ENCODE results near the gene MSL2.
"Not testable (repeated sequence)": the region's sequence is repeated elsewhere in the genome, so short reads cannot be mapped to it uniquely, and the experiment has no call there.

MSL2 gene

GRCh38 chr3:136122006-136122405 lies 74.1 kb downstream of the MSL2 start:
- peaks cover 3% of the 10 kb centered on the region for H3K9me3 ChIP-seq (ENCODE audit: control insufficient read depth, low read length)
- WGBS, 2 experiments: 91 to 92% methylated on average over 3 of the region's 4 CpGs

GRCh38 chr3:136120373-136121348 lies 75.5 kb downstream of the MSL2 start:
- H3K27ac ChIP-seq (ENCODE audit: insufficient read depth, low read depth, low read length, poor library complexity, severe bottlenecking): no peak overlapping the region
- H3K4me1 ChIP-seq (ENCODE audit: control insufficient read depth, insufficient read depth, low read length): no peaks in the 10 kb centered on the region
- WGBS, 2 experiments: 92 to 94% methylated on average over 8 of the region's 8 CpGs
- no peak overlapping the region for H3K4me3 ChIP-seq (ENCODE audit: insufficient read depth, low read depth, low read length)
- no peaks in the 10 kb centered on the region for H3K27me3 ChIP-seq (ENCODE audit: control insufficient read depth, insufficient read depth, low read length, poor library complexity, severe bottlenecking)
- no peaks in the 10 kb centered on the region for H3K9me3 ChIP-seq (ENCODE audit: control insufficient read depth, low read length)
- no peaks in the 10 kb centered on the region for H3K36me3 ChIP-seq (ENCODE audit: control insufficient read depth, insufficient read depth, low read length)

More at GRCh38 chr3:136122006-136122405, 74.1 kb downstream of the MSL2 start:
- Histone ChIP-seq H3K27me3 (ENCODE audit: control insufficient read depth, insufficient read depth, low read length, poor library complexity, severe bottlenecking) (no peaks in the 10 kb centered on the region), H3K4me3 (ENCODE audit: insufficient read depth, low read depth, low read length) (no peak overlapping the region), H3K36me3 (ENCODE audit: control insufficient read depth, insufficient read depth, low read length) (peaks cover 5% of the 10 kb centered on the region), H3K4me1 (ENCODE audit: control insufficient read depth, insufficient read depth, low read length) (no peaks in the 10 kb centered on the region), H3K27ac (ENCODE audit: insufficient read depth, low read depth, low read length, poor library complexity, severe bottlenecking) (no peak overlapping the region)

- not testable (repeated sequence) for H3K27ac ChIP-seq (ENCODE audit: insufficient read depth, low read depth, low read length, poor library complexity, severe bottlenecking); H3K27me3 ChIP-seq (ENCODE audit: control insufficient read depth, insufficient read depth, low read length, poor library complexity, severe bottlenecking); H3K4me3 ChIP-seq (ENCODE audit: insufficient read depth, low read depth, low read length); H3K4me1 ChIP-seq (ENCODE audit: control insufficient read depth, insufficient read depth, low read length); H3K36me3 ChIP-seq (ENCODE audit: control insufficient read depth, insufficient read depth, low read length); H3K9me3 ChIP-seq (ENCODE audit: control insufficient read depth, low read length)
- 90 to 98% methylated on average over 5 of the region's 5 CpGs for WGBS, 2 experiments
These were observed 76.4 kb downstream of the MSL2 start for GRCh38 chr3:136119783-136120182.

GRCh38 chr3:136119332-136119731 lies 76.8 kb downstream of the MSL2 start:
- not testable (repeated sequence) for H3K27ac ChIP-seq (ENCODE audit: insufficient read depth, low read depth, low read length, poor library complexity, severe bottlenecking); H3K4me3 ChIP-seq (ENCODE audit: insufficient read depth, low read depth, low read length); H3K9me3 ChIP-seq (ENCODE audit: control insufficient read depth, low read length); H3K4me1 ChIP-seq (ENCODE audit: control insufficient read depth, insufficient read depth, low read length); H3K36me3 ChIP-seq (ENCODE audit: control insufficient read depth, insufficient read depth, low read length); H3K27me3 ChIP-seq (ENCODE audit: control insufficient read depth, insufficient read depth, low read length, poor library complexity, severe bottlenecking)
- 82 to 90% methylated on average over 1 of the region's 1 CpG for WGBS, 2 experiments

GRCh38 chr3:136114421-136114820 lies 81.7 kb downstream of the MSL2 start:
- H3K9me3 ChIP-seq (ENCODE audit: control insufficient read depth, low read length): no peaks in the 10 kb centered on the region
- no peak overlapping the region for H3K27ac ChIP-seq (ENCODE audit: insufficient read depth, low read depth, low read length, poor library complexity, severe bottlenecking)
- WGBS, 2 experiments: 90 to 99% methylated on average over 2 of the region's 2 CpGs
- H3K36me3 ChIP-seq (ENCODE audit: control insufficient read depth, insufficient read depth, low read length): peaks cover 6% of the 10 kb centered on the region
- no peaks in the 10 kb centered on the region for H3K4me1 ChIP-seq (ENCODE audit: control insufficient read depth, insufficient read depth, low read length)
- no peaks in the 10 kb centered on the region for H3K27me3 ChIP-seq (ENCODE audit: control insufficient read depth, insufficient read depth, low read length, poor library complexity, severe bottlenecking)
- no peak overlapping the region for H3K4me3 ChIP-seq (ENCODE audit: insufficient read depth, low read depth, low read length)

- WGBS, 2 experiments: 95 to 96% methylated on average over 2 of the region's 2 CpGs
- H3K9me3 ChIP-seq (ENCODE audit: control insufficient read depth, low read length): no peaks in the 10 kb centered on the region
- no peaks in the 10 kb centered on the region for H3K4me1 ChIP-seq (ENCODE audit: control insufficient read depth, insufficient read depth, low read length)
- no peak overlapping the region for H3K27ac ChIP-seq (ENCODE audit: insufficient read depth, low read depth, low read length, poor library complexity, severe bottlenecking)
- H3K27me3 ChIP-seq (ENCODE audit: control insufficient read depth, insufficient read depth, low read length, poor library complexity, severe bottlenecking): no peaks in the 10 kb centered on the region
- peaks cover 6% of the 10 kb centered on the region for H3K36me3 ChIP-seq (ENCODE audit: control insufficient read depth, insufficient read depth, low read length)
- no peak overlapping the region for H3K4me3 ChIP-seq (ENCODE audit: insufficient read depth, low read depth, low read length)
These were observed 85.7 kb downstream of the MSL2 start for GRCh38 chr3:136110481-136110880.

GRCh38 chr3:136109499-136109898 lies 86.6 kb downstream of the MSL2 start:
- no peaks in the 10 kb centered on the region for H3K9me3 ChIP-seq (ENCODE audit: control insufficient read depth, low read length)
- no peak overlapping the region for H3K27ac ChIP-seq (ENCODE audit: insufficient read depth, low read depth, low read length, poor library complexity, severe bottlenecking)
- H3K36me3 ChIP-seq (ENCODE audit: control insufficient read depth, insufficient read depth, low read length): peaks cover 6% of the 10 kb centered on the region
- H3K27me3 ChIP-seq (ENCODE audit: control insufficient read depth, insufficient read depth, low read length, poor library complexity, severe bottlenecking): no peaks in the 10 kb centered on the region
- 93 to 100% methylated on average over 1 of the region's 1 CpG for WGBS, 2 experiments
- H3K4me1 ChIP-seq (ENCODE audit: control insufficient read depth, insufficient read depth, low read length): no peaks in the 10 kb centered on the region
- H3K4me3 ChIP-seq (ENCODE audit: insufficient read depth, low read depth, low read length): no peak overlapping the region

GRCh38 chr3:136106101-136106500 lies 90.0 kb downstream of the MSL2 start:
- H3K36me3 ChIP-seq (ENCODE audit: control insufficient read depth, insufficient read depth, low read length): no peaks in the 10 kb centered on the region
- no peak overlapping the region for H3K4me3 ChIP-seq (ENCODE audit: insufficient read depth, low read depth, low read length)
- 98 to 99% methylated on average over 5 to 6 of the region's 6 CpGs for WGBS, 2 experiments
- no peak overlapping the region for H3K27ac ChIP-seq (ENCODE audit: insufficient read depth, low read depth, low read length, poor library complexity, severe bottlenecking)
- no peaks in the 10 kb centered on the region for H3K4me1 ChIP-seq (ENCODE audit: control insufficient read depth, insufficient read depth, low read length)
- H3K27me3 ChIP-seq (ENCODE audit: control insufficient read depth, insufficient read depth, low read length, poor library complexity, severe bottlenecking): no peaks in the 10 kb centered on the region
- no peaks in the 10 kb centered on the region for H3K9me3 ChIP-seq (ENCODE audit: control insufficient read depth, low read length)

GRCh38 chr3:136105044-136105443 lies 91.1 kb downstream of the MSL2 start:
- WGBS, 2 experiments: 95 to 97% methylated on average over 4 of the region's 4 CpGs

More at GRCh38 chr3:136105044-136105443, 91.1 kb downstream of the MSL2 start:
- Histone ChIP-seq H3K9me3 (ENCODE audit: control insufficient read depth, low read length) (no peaks in the 10 kb centered on the region), H3K27ac (ENCODE audit: insufficient read depth, low read depth, low read length, poor library complexity, severe bottlenecking) (no peak overlapping the region), H3K4me1 (ENCODE audit: control insufficient read depth, insufficient read depth, low read length) (no peaks in the 10 kb centered on the region), H3K27me3 (ENCODE audit: control insufficient read depth, insufficient read depth, low read length, poor library complexity, severe bottlenecking) (no peaks in the 10 kb centered on the region), H3K36me3 (ENCODE audit: control insufficient read depth, insufficient read depth, low read length) (no peaks in the 10 kb centered on the region), H3K4me3 (ENCODE audit: insufficient read depth, low read depth, low read length) (no peak overlapping the region)

Data from ectodermal cell (in vitro differentiated cells).